ENCODE measurements around the gene ACKR2. TPM values are rescaled to one million over a fixed set of nuclear protein-coding genes. Genes with fewer than 3 reads are reported as not detected.

Gene ACKR2
- polyA plus RNA-seq, 1 donor (not counting 4 experiments of a cell fraction or from before 2014, with no cell fraction given): 0.22 TPM

DNA sequence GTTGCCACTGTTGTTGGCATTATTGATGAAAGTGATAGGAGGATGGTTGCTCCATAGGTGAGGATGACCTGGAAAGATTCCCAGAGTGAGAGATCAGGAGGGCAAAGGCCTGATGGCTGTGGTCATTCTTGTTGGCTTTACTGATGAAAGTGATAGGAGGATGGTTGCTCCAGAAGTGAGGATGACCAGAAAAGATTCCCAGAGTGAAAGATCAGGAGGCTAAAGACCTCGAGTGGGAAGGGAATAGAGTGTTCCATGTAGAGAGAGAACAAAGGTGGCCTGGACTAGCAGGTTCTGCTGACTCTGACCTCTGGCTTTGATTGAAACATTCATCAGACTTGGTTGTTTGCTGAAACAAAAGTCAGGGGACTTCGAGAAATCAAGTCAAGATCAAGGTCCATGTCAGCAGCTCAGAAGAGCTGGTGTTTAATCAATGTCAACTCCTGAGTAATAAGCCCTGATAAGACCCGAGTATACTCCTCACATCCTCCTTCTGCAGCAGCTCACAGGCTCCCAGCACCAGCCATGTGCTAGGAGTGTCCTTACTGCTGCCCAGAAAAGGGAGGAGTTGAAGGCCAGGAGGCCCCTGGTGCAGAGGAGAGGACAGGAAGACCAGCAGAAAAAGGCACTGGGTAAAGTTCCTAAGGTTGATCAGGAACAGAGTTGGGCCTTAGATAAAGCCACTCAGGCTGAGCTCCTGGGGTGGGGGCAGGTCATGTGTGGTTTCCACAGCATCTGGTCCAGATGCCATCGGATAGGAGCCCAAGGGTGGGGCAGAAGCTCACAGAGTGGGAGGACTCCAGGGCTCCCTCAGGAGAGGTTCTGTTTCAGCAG, 46.5 kb downstream of the ACKR2 start:
- H3K4me2 ChIP-seq (ENCODE audit: control insufficient read depth, extremely low read depth, insufficient read depth, low read depth, low read length): no peak overlapping the region
- no peaks in the 10 kb centered on the region for H3K4me1 ChIP-seq (ENCODE audit: control insufficient read depth, extremely low read depth, insufficient read depth, low read length)
- no peaks in the 10 kb centered on the region for H3K9me1 ChIP-seq (ENCODE audit: control insufficient read depth, extremely low read depth, insufficient read depth, low read length)
- H4K20me1 ChIP-seq (ENCODE audit: control insufficient read depth, extremely low read depth, insufficient read depth, low read length): no peaks in the 10 kb centered on the region
- no peak overlapping the region for H3K9ac ChIP-seq (ENCODE audit: control insufficient read depth, extremely low read depth, insufficient read depth, low read length)
- dilution Hi-C loops (cut with MboI; ENCODE audit: extremely low pct_ligation_motif_present, low sequenced_read_pairs): no loop called here
- H3K27ac ChIP-seq (ENCODE audit: control insufficient read depth, insufficient read depth, low read length): no peak overlapping the region
- no peak for TF ChIP-seq EZH2 (IDR thresholded peaks at IDR 0.05; ENCODE audit: low read length)
- TF ChIP-seq, protein P1, sequence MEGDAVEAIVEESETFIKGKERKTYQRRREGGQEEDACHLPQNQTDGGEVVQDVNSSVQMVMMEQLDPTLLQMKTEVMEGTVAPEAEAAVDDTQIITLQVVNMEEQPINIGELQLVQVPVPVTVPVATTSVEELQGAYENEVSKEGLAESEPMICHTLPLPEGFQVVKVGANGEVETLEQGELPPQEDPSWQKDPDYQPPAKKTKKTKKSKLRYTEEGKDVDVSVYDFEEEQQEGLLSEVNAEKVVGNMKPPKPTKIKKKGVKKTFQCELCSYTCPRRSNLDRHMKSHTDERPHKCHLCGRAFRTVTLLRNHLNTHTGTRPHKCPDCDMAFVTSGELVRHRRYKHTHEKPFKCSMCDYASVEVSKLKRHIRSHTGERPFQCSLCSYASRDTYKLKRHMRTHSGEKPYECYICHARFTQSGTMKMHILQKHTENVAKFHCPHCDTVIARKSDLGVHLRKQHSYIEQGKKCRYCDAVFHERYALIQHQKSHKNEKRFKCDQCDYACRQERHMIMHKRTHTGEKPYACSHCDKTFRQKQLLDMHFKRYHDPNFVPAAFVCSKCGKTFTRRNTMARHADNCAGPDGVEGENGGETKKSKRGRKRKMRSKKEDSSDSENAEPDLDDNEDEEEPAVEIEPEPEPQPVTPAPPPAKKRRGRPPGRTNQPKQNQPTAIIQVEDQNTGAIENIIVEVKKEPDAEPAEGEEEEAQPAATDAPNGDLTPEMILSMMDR (optimal IDR thresholded peaks at IDR 0.05 in 1 of 3, IDR thresholded peaks at IDR 0.05 in 1 of 3, conservative IDR thresholded peaks at IDR 0.05 in 1 of 3; ENCODE audit: extremely low read depth in 1 of 3, insufficient read depth in 2 of 3, low read length in 3 of 3): no peak
- no peak overlapping the region for H2AFZ ChIP-seq (ENCODE audit: control insufficient read depth, low read length)
- no peaks in the 10 kb centered on the region for H3K27me3 ChIP-seq (ENCODE audit: control insufficient read depth, extremely low read depth, insufficient read depth, low read length)
- H3K79me2 ChIP-seq (ENCODE audit: control insufficient read depth, insufficient read depth, low read length): no peaks in the 10 kb centered on the region
- DNase-seq (ENCODE audit: low read depth, low spot score) (no peak), FAIRE-seq (no peak)
- no peaks in the 10 kb centered on the region for H3K9me3 ChIP-seq (ENCODE audit: control insufficient read depth, low read depth, low read length)
- H3K4me3 ChIP-seq (ENCODE audit: control insufficient read depth in 2 of 3, extremely low read depth in 1 of 3, insufficient read depth in 2 of 3, low read depth in 1 of 3, low read length in 3 of 3): no peak overlapping the region
- H3K36me3 ChIP-seq (ENCODE audit: control insufficient read depth in 2 of 2, extremely low read depth in 1 of 2, insufficient read depth in 2 of 2, low read length in 2 of 2): no peaks in the 10 kb centered on the region

DNA sequence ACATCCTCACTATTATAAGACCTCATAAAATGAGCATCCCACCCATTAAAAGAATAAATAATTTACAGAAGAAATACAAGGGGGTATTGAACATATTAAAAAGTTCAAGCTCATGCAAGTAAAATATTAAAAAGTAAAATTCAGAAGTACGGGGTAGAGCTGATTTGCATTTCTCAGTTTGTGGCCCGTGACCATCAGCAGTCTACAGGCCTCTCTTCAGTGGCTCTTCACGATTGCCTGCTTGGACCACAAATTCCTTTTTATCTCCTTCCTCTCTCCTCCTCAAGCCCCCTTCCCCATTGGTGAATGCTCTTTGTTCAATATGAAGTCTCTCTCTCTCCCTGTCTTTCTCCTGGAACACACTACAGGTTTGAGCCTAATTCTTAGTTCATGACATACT, 47.3 kb downstream of the ACKR2 start:
- DNase-seq (ENCODE audit: low read depth, low spot score) (no peak), FAIRE-seq (no peak)
- Histone ChIP-seq H3K27ac (ENCODE audit: control insufficient read depth, insufficient read depth, low read length) (no peak overlapping the region), H3K9ac (ENCODE audit: control insufficient read depth, extremely low read depth, insufficient read depth, low read length) (no peak overlapping the region), H3K4me3 (ENCODE audit: control insufficient read depth in 2 of 3, extremely low read depth in 1 of 3, insufficient read depth in 2 of 3, low read depth in 1 of 3, low read length in 3 of 3) (no peak overlapping the region), H3K9me1 (ENCODE audit: control insufficient read depth, extremely low read depth, insufficient read depth, low read length) (no peaks in the 10 kb centered on the region), H2AFZ (ENCODE audit: control insufficient read depth, low read length) (no peak overlapping the region), H3K79me2 (ENCODE audit: control insufficient read depth, insufficient read depth, low read length) (no peaks in the 10 kb centered on the region), H3K9me3 (ENCODE audit: control insufficient read depth, low read depth, low read length) (no peaks in the 10 kb centered on the region), H4K20me1 (ENCODE audit: control insufficient read depth, extremely low read depth, insufficient read depth, low read length) (no peaks in the 10 kb centered on the region), H3K27me3 (ENCODE audit: control insufficient read depth, extremely low read depth, insufficient read depth, low read length) (no peaks in the 10 kb centered on the region), H3K4me1 (ENCODE audit: control insufficient read depth, extremely low read depth, insufficient read depth, low read length) (no peaks in the 10 kb centered on the region), H3K36me3 (ENCODE audit: control insufficient read depth in 2 of 2, extremely low read depth in 1 of 2, insufficient read depth in 2 of 2, low read length in 2 of 2) (no peaks in the 10 kb centered on the region), H3K4me2 (ENCODE audit: control insufficient read depth, extremely low read depth, insufficient read depth, low read depth, low read length) (no peak overlapping the region)
- dilution Hi-C loops (cut with MboI; ENCODE audit: extremely low pct_ligation_motif_present, low sequenced_read_pairs): no loop called here
- TF ChIP-seq, protein P1 (optimal IDR thresholded peaks at IDR 0.05 in 1 of 3, IDR thresholded peaks at IDR 0.05 in 1 of 3, conservative IDR thresholded peaks at IDR 0.05 in 1 of 3; ENCODE audit: extremely low read depth in 1 of 3, insufficient read depth in 2 of 3, low read length in 3 of 3): no peak
- no peak for TF ChIP-seq EZH2 (IDR thresholded peaks at IDR 0.05; ENCODE audit: low read length)

Measured in keratinocyte (primary cell).